SHP77 (cell line): ENCODE data around the gene BPIFA3.

Experiments used
- DNase-seq, 2 experiments: peaks; one replicate each; lab custom pipeline; 2025; lab: John Stamatoyannopoulos, UW

The BPIFA3 gene

DNA sequence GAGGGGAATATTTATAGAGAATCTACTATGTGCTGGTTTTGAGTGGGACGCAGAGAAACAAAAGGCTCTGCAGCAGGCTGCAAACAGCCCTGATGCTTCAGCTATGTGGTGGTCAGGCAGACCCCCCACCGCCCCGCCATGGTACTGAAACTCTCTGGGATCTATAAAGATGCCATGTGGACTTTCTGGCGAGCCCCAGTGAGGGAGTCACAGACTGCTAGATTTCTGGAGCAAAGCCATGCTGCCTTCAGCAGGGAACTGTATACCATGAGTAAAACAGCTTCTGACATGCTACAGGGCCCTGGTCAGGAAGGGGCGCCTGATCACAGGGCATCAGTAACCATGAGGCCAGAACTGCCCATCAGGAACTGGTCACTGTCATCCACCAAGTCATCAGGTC lies 46.6 kb downstream of the BPIFA3 start:
- DNase-seq = no peak

GRCh38 chr20:33267701-33268100 lies 50.5 kb downstream of the BPIFA3 start:
- no peak for DNase-seq

DNA sequence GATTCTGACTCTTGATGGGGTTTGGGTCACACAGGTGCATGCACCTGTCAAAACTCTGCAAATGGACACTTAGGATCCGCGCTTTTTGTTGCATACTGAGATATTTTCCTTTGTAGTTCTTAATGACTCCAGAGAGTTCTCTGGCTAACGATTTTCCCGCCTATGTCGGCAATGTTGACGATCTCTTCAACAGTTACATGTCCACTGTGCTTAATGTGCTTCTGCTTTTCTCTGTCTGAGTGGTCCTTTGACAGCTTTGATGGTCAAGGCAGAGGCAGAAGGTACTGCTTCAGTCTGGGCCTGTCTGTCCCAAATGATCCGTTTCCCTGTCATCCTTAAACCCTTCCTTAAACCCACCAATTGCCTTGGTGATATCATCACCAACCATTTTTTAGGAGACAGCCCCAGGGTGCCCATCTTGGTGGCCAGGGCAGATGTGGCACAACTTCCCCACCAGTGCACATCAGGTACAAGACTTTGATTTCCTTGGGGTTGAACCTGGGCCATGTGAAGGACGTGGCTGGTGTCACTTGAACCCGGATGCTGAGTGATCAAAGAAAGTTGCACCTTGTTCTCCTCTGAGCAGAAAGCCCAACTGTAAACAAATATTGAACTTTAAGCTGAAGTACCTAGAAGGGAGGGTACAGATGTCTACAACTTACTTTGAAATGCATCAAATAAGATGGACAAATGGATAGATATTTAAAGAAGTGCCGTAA lies 55.2 kb downstream of the BPIFA3 start:
- no peak for DNase-seq

DNA sequence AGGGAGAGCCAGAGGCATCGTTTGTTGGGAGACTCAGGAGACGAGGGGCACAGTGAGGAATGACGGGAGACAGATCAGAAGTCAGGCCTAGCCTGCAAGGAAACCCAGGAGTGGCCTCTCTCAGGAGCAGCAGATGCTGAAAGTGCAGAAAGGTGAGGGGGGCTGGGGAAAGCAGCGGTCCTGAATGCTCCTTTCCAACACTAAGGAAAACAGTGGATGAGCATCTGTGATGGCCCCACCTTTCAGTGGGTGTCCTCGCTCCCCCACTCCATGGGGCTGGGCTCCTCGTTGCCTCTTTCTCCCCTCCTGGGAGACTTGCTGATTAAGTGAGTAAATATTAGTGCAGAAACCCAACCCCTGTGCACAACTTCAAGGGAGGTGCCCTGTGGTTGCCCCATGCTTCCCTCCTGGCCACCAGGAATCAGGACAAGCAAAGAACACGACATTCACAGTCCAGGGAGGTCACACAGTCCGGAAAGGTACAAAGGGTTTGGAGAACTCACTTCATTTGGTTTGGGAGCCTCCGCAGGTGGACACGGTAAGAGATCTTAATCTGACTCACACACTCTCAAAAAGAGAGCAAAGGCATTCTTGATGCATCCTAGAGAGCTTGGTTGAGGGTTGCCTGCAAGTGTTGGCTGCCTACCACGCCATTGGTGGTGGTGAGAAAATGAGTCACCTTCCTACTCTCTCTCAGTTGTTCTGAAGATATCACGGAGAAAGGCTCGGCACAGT lies 56.1 kb downstream of the BPIFA3 start:
- no peak for DNase-seq

GRCh38 chr20:33275215-33275614 lies 58.1 kb downstream of the BPIFA3 start:
- no peak for DNase-seq

DNA sequence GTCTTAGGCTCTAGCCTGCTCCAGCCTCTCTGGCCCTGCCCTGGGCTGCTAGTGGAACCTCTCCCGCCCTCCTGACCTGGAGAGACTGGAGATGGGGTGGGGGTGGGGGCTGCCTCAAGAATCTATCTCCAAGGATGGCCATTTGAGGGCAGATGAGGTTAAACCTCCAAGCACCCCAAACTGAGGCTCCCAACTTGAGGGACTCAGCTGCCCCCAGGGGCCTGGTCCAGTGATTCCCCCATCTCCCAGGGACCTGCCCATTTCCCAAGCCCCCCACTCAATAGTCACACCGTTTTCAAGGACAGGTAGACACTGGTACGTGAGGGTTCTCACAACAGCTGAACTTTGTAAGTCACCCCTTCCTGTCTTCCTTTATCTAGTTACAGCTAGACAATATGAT lies 58.7 kb downstream of the BPIFA3 start:
- no peak for DNase-seq

DNA sequence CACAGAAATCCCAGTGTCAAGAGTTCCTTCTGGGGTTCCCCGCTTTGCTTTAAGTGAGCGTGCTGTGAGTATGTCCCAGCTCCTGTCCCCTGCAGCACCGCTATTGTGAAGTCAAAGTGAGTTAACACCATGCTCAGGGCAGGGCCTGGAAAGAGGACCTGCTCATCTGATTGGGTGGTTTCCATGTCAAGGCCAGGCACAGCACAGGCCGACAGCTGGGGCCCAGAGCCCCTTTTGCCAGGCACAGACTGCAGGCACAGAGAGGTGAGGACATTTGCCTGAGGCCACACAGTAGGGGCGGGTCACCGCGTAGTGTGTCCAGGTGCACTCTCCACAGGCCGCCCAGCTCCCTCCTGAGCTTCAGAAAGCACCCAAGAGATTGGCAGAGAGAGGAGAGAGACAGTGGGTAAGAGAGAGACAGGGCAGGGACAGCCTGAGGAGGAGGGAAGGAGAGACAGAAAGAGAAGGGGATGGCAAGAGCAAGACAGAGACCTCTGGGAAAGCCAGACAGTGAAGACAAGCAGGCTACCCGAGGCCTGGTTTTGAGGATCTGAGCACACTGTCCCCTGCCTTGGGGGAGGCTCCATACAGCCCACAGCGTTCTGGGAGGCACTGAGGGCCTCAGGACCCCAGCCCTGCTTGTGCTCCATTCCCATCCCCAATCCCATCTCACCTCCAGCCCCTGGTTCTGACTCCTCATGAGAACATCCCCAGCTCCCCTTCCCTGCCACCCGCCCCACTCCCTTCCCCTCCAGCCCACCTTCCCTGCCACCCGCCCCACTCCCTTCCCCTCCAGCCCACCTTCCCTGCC lies 59.4 kb downstream of the BPIFA3 start:
- no peak for DNase-seq
